Nephron progenitor cell (in vitro differentiated cells): Measurements from ENCODE around the gene SFXN5.

Experiments used
- DNase-seq: peaks from one replicate; pipeline ENCODE4 v3.0.0; 2021
- H3K27ac Mint-ChIP-seq: 2 replicates; pipeline ENCODE4 v1.8.0; 2021; ENCODE audit warnings: mild to moderate bottlenecking, moderate library complexity, mixed read lengths
- H3K27me3 Mint-ChIP-seq: 2 replicates; pipeline ENCODE4 v1.8.0; 2021; ENCODE audit warnings: mild to moderate bottlenecking, low read depth, mixed read lengths; ENCODE audit not compliant: poor library complexity
- H3K36me3 Mint-ChIP-seq: 2 replicates; pipeline ENCODE4 v1.8.0; 2021; ENCODE audit warnings: low read depth, mixed read lengths
- H3K4me1 Mint-ChIP-seq: 2 replicates; pipeline ENCODE4 v1.8.0; 2021; ENCODE audit warnings: mixed read lengths
- H3K4me3 Mint-ChIP-seq: 2 replicates; pipeline ENCODE4 v1.8.0; 2021; ENCODE audit warnings: mild to moderate bottlenecking, moderate library complexity, mixed read lengths
- H3K9me3 Mint-ChIP-seq: 2 replicates; pipeline ENCODE4 v1.8.0; 2021; ENCODE audit warnings: mild to moderate bottlenecking, moderate library complexity, mixed read lengths
- CTCF ChIP-seq: fragments of 200-600 bp; sonication (generic); IDR thresholded peaks from 2 replicates; pipeline ENCODE4 v1.5.0; 2021; ENCODE audit warnings: antibody characterized with exemption

Gene SFXN5

DNA sequence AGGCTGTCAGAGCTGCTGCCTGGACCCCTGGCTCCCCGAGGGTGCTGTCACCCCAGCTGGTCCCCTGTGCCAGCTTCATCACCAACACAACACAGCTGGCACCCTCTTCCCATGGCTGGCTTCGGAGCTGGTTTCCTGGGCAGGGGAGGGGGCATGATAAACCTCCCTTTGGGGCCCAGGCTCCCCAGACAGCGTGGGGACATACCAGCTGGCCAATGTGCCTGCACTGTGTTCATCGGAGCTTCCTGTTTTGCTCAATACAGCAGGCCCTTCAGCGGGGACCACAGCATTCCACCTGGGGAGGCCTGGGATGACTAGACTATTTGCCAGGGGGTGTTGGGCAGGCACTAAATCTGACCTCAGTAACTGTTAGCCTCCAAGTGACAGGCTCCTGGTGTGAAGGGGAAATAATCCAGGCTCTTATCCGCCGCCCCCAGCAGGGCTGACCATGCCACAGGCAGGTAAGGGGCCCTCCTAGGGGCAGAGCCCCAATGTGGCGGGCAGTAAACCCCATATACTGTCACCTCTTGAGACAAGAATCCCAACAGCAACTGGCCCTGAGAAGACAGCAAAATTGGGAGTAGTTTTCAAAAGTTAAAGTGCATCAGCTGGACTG is 109.6 kb downstream of the SFXN5 start:
- Mint-ChIP-seq H3K4me1 (peaks cover 58% of the 10 kb centered on the region), H3K36me3 (no peaks in the 10 kb centered on the region), H3K4me3 (no peak overlapping the region), H3K27me3 (peaks cover 27% of the 10 kb centered on the region), H3K9me3 (no peaks in the 10 kb centered on the region), H3K27ac (no peak overlapping the region)
- TF ChIP-seq CTCF, result no peak
- no peak for DNase-seq

GRCh38 chr2:72961036-72961720 is 110.3 kb downstream of the SFXN5 start:
- TF ChIP-seq CTCF, result no peak
- H3K9me3 Mint-ChIP-seq, result no peaks in the 10 kb centered on the region
- peaks cover 27% of the 10 kb centered on the region for H3K27me3 Mint-ChIP-seq
- peak overlapping the region; percentile 79 for H3K27ac Mint-ChIP-seq
- H3K36me3 Mint-ChIP-seq, result no peaks in the 10 kb centered on the region
- no peak overlapping the region for H3K4me3 Mint-ChIP-seq
- H3K4me1 Mint-ChIP-seq, result peaks cover 65% of the 10 kb centered on the region
- peak; percentile 31 for DNase-seq

DNA sequence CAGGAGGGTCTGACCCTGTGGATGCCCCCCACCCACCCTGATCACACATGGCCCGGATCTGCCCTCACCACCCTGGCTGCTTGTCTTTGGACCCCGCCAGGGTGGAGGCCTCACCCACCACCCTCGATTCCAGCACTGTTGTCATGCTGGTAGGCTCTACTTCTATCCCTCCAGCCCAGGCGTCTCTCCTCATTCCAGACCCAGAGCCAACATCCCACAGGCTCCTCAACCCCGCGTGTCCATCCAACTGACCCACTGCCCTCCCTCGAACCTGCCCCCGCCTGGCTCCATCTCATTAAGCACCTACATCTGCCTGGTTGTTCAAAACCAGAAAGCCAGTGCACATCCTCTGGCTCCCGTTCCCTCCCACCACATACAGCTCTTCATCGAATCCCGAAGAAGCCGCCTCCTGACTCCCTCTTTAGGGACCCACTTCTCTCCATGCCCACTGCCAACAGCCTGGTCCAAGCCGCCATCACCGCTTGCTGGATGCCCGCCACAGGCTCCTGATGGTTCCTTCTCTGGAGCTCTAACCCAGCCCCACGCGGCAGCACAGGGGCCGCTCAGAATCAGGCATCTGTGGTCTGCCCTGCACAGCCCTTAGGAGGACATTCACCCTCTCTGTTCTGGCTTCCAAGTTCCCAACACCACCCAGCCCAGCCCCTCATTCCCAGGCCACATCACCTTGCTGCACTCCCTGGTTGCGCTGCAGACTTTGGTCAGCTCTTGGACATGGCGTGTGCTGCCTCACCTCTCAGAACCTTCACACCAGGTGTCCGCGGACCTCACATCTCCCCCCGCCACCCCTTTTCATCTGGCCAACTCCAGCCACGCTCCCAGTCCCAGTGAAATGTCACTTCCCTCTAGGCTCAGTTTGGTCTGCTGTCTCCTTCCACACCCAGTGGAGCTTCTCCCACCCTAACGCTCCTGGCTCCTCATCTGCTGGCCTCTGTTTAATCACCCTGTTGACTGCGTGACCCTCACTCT is 111.2 kb downstream of the SFXN5 start:
- H3K36me3 Mint-ChIP-seq, result no peaks in the 10 kb centered on the region
- no peak overlapping the region for H3K4me3 Mint-ChIP-seq
- TF ChIP-seq CTCF, result no peak
- peak overlapping the region; percentile 79 for H3K27ac Mint-ChIP-seq
- peaks cover 70% of the 10 kb centered on the region for H3K4me1 Mint-ChIP-seq
- no peaks in the 10 kb centered on the region for H3K9me3 Mint-ChIP-seq
- DNase-seq, result no peak
- peaks cover 26% of the 10 kb centered on the region for H3K27me3 Mint-ChIP-seq

- Mint-ChIP-seq H3K36me3 (no peaks in the 10 kb centered on the region), H3K4me3 (no peak overlapping the region), H3K4me1 (peaks cover 70% of the 10 kb centered on the region), H3K9me3 (no peaks in the 10 kb centered on the region), H3K27me3 (peaks cover 23% of the 10 kb centered on the region), H3K27ac (peak overlapping the region; percentile 53)
- TF ChIP-seq CTCF, result no peak
- no peak for DNase-seq
Measured at GRCh38 chr2:72959554-72959953, 112.0 kb downstream of the SFXN5 start.

- Mint-ChIP-seq H3K27me3 (peaks cover 18% of the 10 kb centered on the region), H3K4me3 (no peak overlapping the region), H3K4me1 (peaks cover 69% of the 10 kb centered on the region), H3K36me3 (no peaks in the 10 kb centered on the region), H3K27ac (no peak overlapping the region), H3K9me3 (no peaks in the 10 kb centered on the region)
- no peak for DNase-seq
- no peak for TF ChIP-seq CTCF
Measured at GRCh38 chr2:72958542-72959385, 112.7 kb downstream of the SFXN5 start.
